GM23338 (cell line): ENCODE measurements around the gene PPP6R2. TPM values are rescaled to one million over a fixed set of nuclear protein-coding genes. Genes with fewer than 3 reads are reported as not detected.

Experiments
- ATAC-seq: fragments of 200-7000 bp; cut with Tn5 transposase; 3 replicates; pipeline ENCODE4 v1.9.1; 2020
- DNase-seq: peaks from one replicate; pipeline ENCODE4 v3.0.0-alpha.2; 2015; ENCODE audit warnings: low spot score
- H2AFZ ChIP-seq: fragments of 200-600 bp; sonication (generic); 2 replicates; pipeline ENCODE4 v1.8.0; 2016; ENCODE audit warnings: antibody characterized with exemption, mild to moderate bottlenecking, moderate library complexity
- H3F3A ChIP-seq: fragments of 200-600 bp; sonication (generic); replicated peaks from 2 replicates; pipeline ENCODE4 v1.8.0; 2017; ENCODE audit warnings: antibody characterized with exemption, mixed run types, low read depth
- H3K27ac ChIP-seq: fragments of 200-600 bp; sonication (generic); 2 replicates; pipeline ENCODE4 v1.6.1; 2016; ENCODE audit warnings: low read depth
- H3K27me3 ChIP-seq: fragments of 200-600 bp; sonication (generic); 2 replicates; pipeline ENCODE4 v1.8.0; 2016; ENCODE audit warnings: mild to moderate bottlenecking, mixed run types, moderate library complexity; ENCODE audit not compliant: insufficient read depth
- H3K36me3 ChIP-seq: fragments of 200-600 bp; sonication (generic); 2 replicates; pipeline ENCODE4 v1.8.0; 2016; ENCODE audit warnings: mild to moderate bottlenecking; ENCODE audit not compliant: insufficient read depth
- H3K4me1 ChIP-seq: fragments of 200-600 bp; sonication (generic); 2 replicates; pipeline ENCODE4 v1.8.0; 2016; ENCODE audit warnings: mild to moderate bottlenecking, moderate library complexity; ENCODE audit not compliant: insufficient read depth
- H3K4me2 ChIP-seq: fragments of 200-600 bp; sonication (generic); 2 replicates; pipeline ENCODE4 v1.7.1; 2017; ENCODE audit warnings: mixed run types
- H3K4me3 ChIP-seq: fragments of 200-600 bp; sonication (generic); 2 replicates; pipeline ENCODE4 v1.6.1; 2016; ENCODE audit warnings: mixed run types
- H3K79me2 ChIP-seq: fragments of 200-600 bp; sonication (generic); replicated peaks from 2 replicates; pipeline ENCODE4 v1.8.0; 2017; ENCODE audit warnings: mild to moderate bottlenecking; ENCODE audit not compliant: insufficient read depth
- H3K9me2 ChIP-seq: fragments of 200-600 bp; sonication (generic); 2 replicates; pipeline ENCODE4 v1.8.0; 2017; ENCODE audit not compliant: insufficient read depth
- H4K20me1 ChIP-seq: fragments of 200-600 bp; sonication (generic); replicated peaks from 2 replicates; pipeline ENCODE4 v1.8.0; 2017; ENCODE audit warnings: mild to moderate bottlenecking; ENCODE audit not compliant: insufficient read depth
- H3K27ac Mint-ChIP-seq: 2 replicates; pipeline ENCODE4 v1.8.0; 2020; ENCODE audit warnings: inconsistent platforms, mild to moderate bottlenecking, moderate library complexity, mixed read lengths
- H3K27me3 Mint-ChIP-seq: 3 replicates; pipeline ENCODE4 v1.8.0; 2022; ENCODE audit warnings: low read depth, mild to moderate bottlenecking, moderate library complexity, mixed read lengths, inconsistent platforms; ENCODE audit not compliant: insufficient read depth, poor library complexity
- H3K36me3 Mint-ChIP-seq: 3 replicates; pipeline ENCODE4 v1.8.0; 2021; ENCODE audit warnings: low read depth, mild to moderate bottlenecking, inconsistent platforms, moderate library complexity, mixed read lengths
- H3K4me1 Mint-ChIP-seq: 3 replicates; pipeline ENCODE4 v1.8.0; 2020; ENCODE audit warnings: mild to moderate bottlenecking, inconsistent platforms, mixed read lengths
- H3K4me3 Mint-ChIP-seq: 3 replicates; pipeline ENCODE4 v1.8.0; 2021; ENCODE audit warnings: moderate library complexity, mild to moderate bottlenecking, inconsistent platforms, mixed read lengths
- H3K9me3 Mint-ChIP-seq: 3 replicates; pipeline ENCODE4 v1.8.0; 2020; ENCODE audit warnings: moderate library complexity, mild to moderate bottlenecking, inconsistent platforms, mixed read lengths
- CREB1 ChIP-seq: fragments of 250-450 bp; sonication (Bioruptor Pico); IDR thresholded peaks from 2 replicates; pipeline ENCODE4 v1.5.0; 2020; ENCODE audit warnings: low read depth, mild to moderate bottlenecking, moderate library complexity
- EZH2 ChIP-seq: fragments of 200-600 bp; sonication (generic); IDR thresholded peaks from one replicate; pipeline ENCODE4 v1.8.0; 2017; ENCODE audit warnings: antibody characterized with exemption, mild to moderate bottlenecking, low read depth; ENCODE audit not compliant: unreplicated experiment
- EZH2phosphoT487 ChIP-seq: fragments of 200-600 bp; sonication (generic); IDR thresholded peaks from one replicate; pipeline ENCODE4 v1.8.1; 2018; ENCODE audit warnings: antibody characterized with exemption; ENCODE audit not compliant: unreplicated experiment
- JUNB ChIP-seq: IDR thresholded peaks from one replicate; pipeline ENCODE4 v1.6.1; 2016; ENCODE audit warnings: antibody characterized with exemption; ENCODE audit not compliant: unreplicated experiment
- NANOG ChIP-seq: IDR thresholded peaks from 2 replicates; pipeline ENCODE4 v1.6.1; 2016; ENCODE audit warnings: antibody characterized with exemption, borderline replicate concordance
- POLR2AphosphoS5 ChIP-seq: IDR thresholded peaks from 2 replicates; pipeline ENCODE4 v1.6.1; 2016; ENCODE audit warnings: antibody characterized with exemption, low read depth
- STAT1 ChIP-seq: IDR thresholded peaks from one replicate; pipeline ENCODE4 v1.6.1; 2016; ENCODE audit warnings: antibody characterized with exemption; ENCODE audit not compliant: unreplicated experiment
- ZNF114 ChIP-seq: fragments of 250-450 bp; sonication (Bioruptor Pico); IDR thresholded peaks from 2 replicates; pipeline ENCODE4 v1.5.0; 2020; ENCODE audit warnings: mild to moderate bottlenecking, moderate library complexity
- ZNF331 ChIP-seq: fragments of 250-450 bp; sonication (Bioruptor Pico); IDR thresholded peaks from 2 replicates; pipeline ENCODE4 v1.5.0; 2020; ENCODE audit warnings: low read depth, mild to moderate bottlenecking, moderate library complexity
- polyA plus RNA-seq: library from polyadenylated mRNA; unstranded; fragments of >200 nt; fragmentation: Nextera tagmentation; extraction: Ambion mirVana; gene quantifications from 2 replicates; pipeline ENCODE4 v1.2.1, GENCODE V29; 2016
- total RNA-seq: library from RNA; depleted of rRNA; stranded (reverse); fragments of >200 nt; shearing (Covaris generic); gene quantifications from 2 replicates; pipeline ENCODE4 v1.2.3, GENCODE V29; 2014
- TF ChIP-seq, protein P1 (sequence below): IDR thresholded peaks from 2 replicates; pipeline ENCODE4 v1.6.1; 2016; ENCODE audit warnings: antibody characterized with exemption
- TF ChIP-seq, protein P2 (sequence below), 2 experiments: fragments of 200-600 bp in 1 of 2; sonication (generic) in 1 of 2; conservative IDR thresholded peaks; 2 replicates each; pipeline versions ENCODE4 v1.5.1 to v1.6.1; 2016 to 2017; ENCODE audit warnings: antibody characterized with exemption in 2 of 2, low read depth in 2 of 2, mild to moderate bottlenecking in 2 of 2, moderate library complexity in 1 of 2
- TF ChIP-seq, protein P3 (sequence below): IDR thresholded peaks from one replicate; pipeline ENCODE4 v1.6.1; 2018; ENCODE audit warnings: antibody characterized with exemption; ENCODE audit not compliant: unreplicated experiment
- TF ChIP-seq, protein P4 (sequence below): fragments of 250-450 bp; sonication (Bioruptor Pico); IDR thresholded peaks from 2 replicates; pipeline ENCODE4 v1.5.0; 2020; ENCODE audit warnings: mild to moderate bottlenecking, moderate library complexity

PPP6R2 gene
- total and polyA plus RNA-seq, 2 experiments from 2014 or later: 11.9 to 45.8 TPM

DNA sequence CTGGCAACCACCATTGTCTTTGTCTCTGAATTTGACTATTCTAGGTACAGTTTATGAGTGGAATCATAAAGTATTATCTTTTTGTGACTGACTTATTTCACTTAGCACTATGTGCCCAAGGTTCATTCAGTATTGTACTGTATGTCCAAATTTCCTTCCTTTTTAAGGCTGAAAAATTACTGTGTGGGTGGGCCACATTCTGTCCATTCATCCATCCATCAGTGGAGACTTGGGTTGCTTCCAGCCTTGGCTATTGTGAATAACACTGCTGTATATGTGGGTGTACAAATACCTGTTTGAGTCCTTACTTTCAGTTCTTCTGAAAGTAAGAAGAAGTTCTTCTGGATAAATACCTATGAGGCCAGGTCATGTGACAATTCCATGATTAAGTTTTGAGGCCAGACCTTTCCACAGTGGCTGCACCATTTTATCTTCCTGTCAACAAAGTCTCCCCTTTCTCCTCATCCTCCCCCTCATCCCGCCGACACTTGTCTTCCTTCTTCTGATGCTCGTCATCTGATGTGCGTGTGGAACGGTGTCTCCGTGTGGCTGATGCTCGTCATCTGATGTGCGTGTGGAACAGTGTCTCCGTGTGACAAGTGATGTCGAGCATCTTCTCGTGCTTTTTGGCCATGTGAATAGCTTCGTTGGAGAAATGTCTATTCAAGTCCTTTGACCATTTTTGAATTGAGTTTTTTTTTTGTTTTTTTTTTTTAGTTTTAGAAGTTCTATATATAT, 82.2 kb downstream of the PPP6R2 start:
- no peak for DNase-seq
- no peaks in the 10 kb centered on the region for H3F3A ChIP-seq
- H3K4me3 Mint-ChIP-seq: no peak overlapping the region
- H3K79me2 ChIP-seq: 0 out of 2 replicates have a peak, but pooled peaks cover 4% of the 10 kb centered on the region
- H3K36me3 ChIP-seq: peaks cover 5% of the 10 kb centered on the region
- no peaks in the 10 kb centered on the region for H3K27me3 ChIP-seq
- peaks cover 61% of the 10 kb centered on the region for H3K36me3 Mint-ChIP-seq
- H3K4me2 ChIP-seq: no peak overlapping the region
- H3K27me3 Mint-ChIP-seq: no peaks in the 10 kb centered on the region
- 0 out of 3 replicates have a peak, but pooled peaks cover 2% of the 10 kb centered on the region for H3K9me3 Mint-ChIP-seq
- H2AFZ ChIP-seq: no peak overlapping the region
- no peaks in the 10 kb centered on the region for H3K4me1 ChIP-seq
- H3K27ac ChIP-seq: no peak overlapping the region
- H3K9me2 ChIP-seq: no peaks in the 10 kb centered on the region
- TF ChIP-seq EZH2 (no peak), ZNF331 (CRISPR knock-in tag) (no peak), CREB1 (no peak), JUNB (no peak), STAT1 (no peak), EZH2phosphoT487 (no peak), POLR2AphosphoS5 (no peak), ZNF114 (CRISPR knock-in tag) (no peak), NANOG (no peak)
- TF ChIP-seq, protein P1, sequence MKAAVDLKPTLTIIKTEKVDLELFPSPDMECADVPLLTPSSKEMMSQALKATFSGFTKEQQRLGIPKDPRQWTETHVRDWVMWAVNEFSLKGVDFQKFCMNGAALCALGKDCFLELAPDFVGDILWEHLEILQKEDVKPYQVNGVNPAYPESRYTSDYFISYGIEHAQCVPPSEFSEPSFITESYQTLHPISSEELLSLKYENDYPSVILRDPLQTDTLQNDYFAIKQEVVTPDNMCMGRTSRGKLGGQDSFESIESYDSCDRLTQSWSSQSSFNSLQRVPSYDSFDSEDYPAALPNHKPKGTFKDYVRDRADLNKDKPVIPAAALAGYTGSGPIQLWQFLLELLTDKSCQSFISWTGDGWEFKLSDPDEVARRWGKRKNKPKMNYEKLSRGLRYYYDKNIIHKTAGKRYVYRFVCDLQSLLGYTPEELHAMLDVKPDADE: no peak
- TF ChIP-seq, protein P2, sequence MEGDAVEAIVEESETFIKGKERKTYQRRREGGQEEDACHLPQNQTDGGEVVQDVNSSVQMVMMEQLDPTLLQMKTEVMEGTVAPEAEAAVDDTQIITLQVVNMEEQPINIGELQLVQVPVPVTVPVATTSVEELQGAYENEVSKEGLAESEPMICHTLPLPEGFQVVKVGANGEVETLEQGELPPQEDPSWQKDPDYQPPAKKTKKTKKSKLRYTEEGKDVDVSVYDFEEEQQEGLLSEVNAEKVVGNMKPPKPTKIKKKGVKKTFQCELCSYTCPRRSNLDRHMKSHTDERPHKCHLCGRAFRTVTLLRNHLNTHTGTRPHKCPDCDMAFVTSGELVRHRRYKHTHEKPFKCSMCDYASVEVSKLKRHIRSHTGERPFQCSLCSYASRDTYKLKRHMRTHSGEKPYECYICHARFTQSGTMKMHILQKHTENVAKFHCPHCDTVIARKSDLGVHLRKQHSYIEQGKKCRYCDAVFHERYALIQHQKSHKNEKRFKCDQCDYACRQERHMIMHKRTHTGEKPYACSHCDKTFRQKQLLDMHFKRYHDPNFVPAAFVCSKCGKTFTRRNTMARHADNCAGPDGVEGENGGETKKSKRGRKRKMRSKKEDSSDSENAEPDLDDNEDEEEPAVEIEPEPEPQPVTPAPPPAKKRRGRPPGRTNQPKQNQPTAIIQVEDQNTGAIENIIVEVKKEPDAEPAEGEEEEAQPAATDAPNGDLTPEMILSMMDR (conservative IDR thresholded peaks at IDR 0.05; ENCODE audit: low read depth in 2 of 2): no peak
- TF ChIP-seq, protein P3, sequence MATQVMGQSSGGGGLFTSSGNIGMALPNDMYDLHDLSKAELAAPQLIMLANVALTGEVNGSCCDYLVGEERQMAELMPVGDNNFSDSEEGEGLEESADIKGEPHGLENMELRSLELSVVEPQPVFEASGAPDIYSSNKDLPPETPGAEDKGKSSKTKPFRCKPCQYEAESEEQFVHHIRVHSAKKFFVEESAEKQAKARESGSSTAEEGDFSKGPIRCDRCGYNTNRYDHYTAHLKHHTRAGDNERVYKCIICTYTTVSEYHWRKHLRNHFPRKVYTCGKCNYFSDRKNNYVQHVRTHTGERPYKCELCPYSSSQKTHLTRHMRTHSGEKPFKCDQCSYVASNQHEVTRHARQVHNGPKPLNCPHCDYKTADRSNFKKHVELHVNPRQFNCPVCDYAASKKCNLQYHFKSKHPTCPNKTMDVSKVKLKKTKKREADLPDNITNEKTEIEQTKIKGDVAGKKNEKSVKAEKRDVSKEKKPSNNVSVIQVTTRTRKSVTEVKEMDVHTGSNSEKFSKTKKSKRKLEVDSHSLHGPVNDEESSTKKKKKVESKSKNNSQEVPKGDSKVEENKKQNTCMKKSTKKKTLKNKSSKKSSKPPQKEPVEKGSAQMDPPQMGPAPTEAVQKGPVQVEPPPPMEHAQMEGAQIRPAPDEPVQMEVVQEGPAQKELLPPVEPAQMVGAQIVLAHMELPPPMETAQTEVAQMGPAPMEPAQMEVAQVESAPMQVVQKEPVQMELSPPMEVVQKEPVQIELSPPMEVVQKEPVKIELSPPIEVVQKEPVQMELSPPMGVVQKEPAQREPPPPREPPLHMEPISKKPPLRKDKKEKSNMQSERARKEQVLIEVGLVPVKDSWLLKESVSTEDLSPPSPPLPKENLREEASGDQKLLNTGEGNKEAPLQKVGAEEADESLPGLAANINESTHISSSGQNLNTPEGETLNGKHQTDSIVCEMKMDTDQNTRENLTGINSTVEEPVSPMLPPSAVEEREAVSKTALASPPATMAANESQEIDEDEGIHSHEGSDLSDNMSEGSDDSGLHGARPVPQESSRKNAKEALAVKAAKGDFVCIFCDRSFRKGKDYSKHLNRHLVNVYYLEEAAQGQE: no peak
- TF ChIP-seq, protein P4, sequence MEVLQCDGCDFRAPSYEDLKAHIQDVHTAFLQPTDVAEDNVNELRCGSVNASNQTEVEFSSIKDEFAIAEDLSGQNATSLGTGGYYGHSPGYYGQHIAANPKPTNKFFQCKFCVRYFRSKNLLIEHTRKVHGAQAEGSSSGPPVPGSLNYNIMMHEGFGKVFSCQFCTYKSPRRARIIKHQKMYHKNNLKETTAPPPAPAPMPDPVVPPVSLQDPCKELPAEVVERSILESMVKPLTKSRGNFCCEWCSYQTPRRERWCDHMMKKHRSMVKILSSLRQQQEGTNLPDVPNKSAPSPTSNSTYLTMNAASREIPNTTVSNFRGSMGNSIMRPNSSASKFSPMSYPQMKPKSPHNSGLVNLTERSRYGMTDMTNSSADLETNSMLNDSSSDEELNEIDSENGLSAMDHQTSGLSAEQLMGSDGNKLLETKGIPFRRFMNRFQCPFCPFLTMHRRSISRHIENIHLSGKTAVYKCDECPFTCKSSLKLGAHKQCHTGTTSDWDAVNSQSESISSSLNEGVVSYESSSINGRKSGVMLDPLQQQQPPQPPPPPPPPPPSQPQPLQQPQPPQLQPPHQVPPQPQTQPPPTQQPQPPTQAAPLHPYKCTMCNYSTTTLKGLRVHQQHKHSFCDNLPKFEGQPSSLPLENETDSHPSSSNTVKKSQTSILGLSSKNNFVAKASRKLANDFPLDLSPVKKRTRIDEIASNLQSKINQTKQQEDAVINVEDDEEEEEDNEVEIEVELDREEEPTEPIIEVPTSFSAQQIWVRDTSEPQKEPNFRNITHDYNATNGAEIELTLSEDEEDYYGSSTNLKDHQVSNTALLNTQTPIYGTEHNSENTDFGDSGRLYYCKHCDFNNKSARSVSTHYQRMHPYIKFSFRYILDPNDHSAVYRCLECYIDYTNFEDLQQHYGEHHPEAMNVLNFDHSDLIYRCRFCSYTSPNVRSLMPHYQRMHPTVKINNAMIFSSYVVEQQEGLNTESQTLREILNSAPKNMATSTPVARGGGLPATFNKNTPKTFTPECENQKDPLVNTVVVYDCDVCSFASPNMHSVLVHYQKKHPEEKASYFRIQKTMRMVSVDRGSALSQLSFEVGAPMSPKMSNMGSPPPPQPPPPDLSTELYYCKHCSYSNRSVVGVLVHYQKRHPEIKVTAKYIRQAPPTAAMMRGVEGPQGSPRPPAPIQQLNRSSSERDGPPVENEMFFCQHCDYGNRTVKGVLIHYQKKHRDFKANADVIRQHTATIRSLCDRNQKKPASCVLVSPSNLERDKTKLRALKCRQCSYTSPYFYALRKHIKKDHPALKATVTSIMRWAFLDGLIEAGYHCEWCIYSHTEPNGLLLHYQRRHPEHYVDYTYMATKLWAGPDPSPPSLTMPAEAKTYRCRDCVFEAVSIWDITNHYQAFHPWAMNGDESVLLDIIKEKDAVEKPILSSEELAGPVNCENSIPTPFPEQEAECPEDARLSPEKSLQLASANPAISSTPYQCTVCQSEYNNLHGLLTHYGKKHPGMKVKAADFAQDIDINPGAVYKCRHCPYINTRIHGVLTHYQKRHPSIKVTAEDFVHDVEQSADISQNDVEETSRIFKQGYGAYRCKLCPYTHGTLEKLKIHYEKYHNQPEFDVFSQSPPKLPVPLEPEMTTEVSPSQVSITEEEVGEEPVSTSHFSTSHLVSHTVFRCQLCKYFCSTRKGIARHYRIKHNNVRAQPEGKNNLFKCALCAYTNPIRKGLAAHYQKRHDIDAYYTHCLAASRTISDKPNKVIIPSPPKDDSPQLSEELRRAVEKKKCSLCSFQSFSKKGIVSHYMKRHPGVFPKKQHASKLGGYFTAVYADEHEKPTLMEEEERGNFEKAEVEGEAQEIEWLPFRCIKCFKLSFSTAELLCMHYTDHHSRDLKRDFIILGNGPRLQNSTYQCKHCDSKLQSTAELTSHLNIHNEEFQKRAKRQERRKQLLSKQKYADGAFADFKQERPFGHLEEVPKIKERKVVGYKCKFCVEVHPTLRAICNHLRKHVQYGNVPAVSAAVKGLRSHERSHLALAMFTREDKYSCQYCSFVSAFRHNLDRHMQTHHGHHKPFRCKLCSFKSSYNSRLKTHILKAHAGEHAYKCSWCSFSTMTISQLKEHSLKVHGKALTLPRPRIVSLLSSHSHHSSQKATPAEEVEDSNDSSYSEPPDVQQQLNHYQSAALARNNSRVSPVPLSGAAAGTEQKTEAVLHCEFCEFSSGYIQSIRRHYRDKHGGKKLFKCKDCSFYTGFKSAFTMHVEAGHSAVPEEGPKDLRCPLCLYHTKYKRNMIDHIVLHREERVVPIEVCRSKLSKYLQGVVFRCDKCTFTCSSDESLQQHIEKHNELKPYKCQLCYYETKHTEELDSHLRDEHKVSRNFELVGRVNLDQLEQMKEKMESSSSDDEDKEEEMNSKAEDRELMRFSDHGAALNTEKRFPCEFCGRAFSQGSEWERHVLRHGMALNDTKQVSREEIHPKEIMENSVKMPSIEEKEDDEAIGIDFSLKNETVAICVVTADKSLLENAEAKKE: no peak
- H3K27ac Mint-ChIP-seq: no peak overlapping the region
- no peak overlapping the region for H3K4me3 ChIP-seq
- peaks cover 6% of the 10 kb centered on the region for H4K20me1 ChIP-seq
- no peaks in the 10 kb centered on the region for H3K4me1 Mint-ChIP-seq
- ATAC-seq: no peak
